ENCODE data around the gene ZFAND2A.

The ZFAND2A gene

DNA sequence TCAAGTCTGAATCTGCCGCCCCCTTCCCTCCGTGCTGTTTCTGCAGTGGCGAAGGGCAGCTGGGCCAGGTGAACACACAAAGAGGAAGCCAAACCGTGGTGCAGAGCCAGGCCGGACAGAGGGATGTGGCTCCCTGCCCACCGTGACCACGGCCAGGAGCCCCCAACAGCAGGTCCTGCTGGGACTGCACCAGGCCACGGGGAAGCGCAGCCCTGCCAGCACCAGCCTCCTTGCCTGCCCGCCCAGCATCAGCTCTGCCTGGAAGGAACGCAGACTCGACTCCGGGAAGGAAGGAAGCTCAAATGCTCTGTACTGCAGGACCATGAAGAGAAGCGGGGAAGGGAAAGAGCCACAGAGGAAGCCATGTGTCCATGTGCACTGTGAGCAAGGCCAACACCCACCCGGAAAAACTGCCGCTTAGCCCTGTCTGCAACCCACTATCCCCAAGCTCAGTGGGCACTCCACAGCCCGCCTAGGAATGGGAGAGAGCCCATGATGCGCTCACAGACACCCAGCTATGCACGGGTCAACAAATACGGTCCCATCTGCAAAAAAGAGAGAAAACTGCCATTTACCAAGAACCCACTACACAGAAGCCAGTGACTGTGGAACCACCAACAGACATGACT lies 53.1 kb downstream of the ZFAND2A start:
- TF ChIP-seq ZNF169 (tag by site-specific recombination; IDR thresholded peaks at IDR 0.05) (no peak), ZNF112 (tag by site-specific recombination; IDR thresholded peaks at IDR 0.05) (no peak), ZNF184 (tag by site-specific recombination; IDR thresholded peaks at IDR 0.05) (no peak), YY1 (tag by site-specific recombination; IDR thresholded peaks at IDR 0.05) (no peak), ZNF266 (tag by site-specific recombination; IDR thresholded peaks at IDR 0.05; ENCODE audit: low read depth) (no peak)
- POLR2A ChIA-PET, result no interaction called here
- H3K4me3 ChIP-seq (ENCODE audit: low read depth, low read length), result no peak overlapping the region
- no peaks in the 10 kb centered on the region for H3K4me1 ChIP-seq (ENCODE audit: control insufficient read depth, insufficient read depth, low read length)
- no peaks in the 10 kb centered on the region for H3K9me3 ChIP-seq (ENCODE audit: control insufficient read depth, insufficient read depth, low read depth, low read length)
- CTCF ChIA-PET, result interaction anchor here (0.6 kb wide), 1 partner anchor 86 kb away, joined by 3 read pairs; no protein-coding TSS in a partner anchor
- no peaks in the 10 kb centered on the region for H3K36me3 ChIP-seq (ENCODE audit: control insufficient read depth in 2 of 2, insufficient read depth in 1 of 2, low read length in 2 of 2)
- H3K27ac ChIP-seq (ENCODE audit: extremely low read depth, low read depth, low read length), result no peak overlapping the region

- CTCF ChIA-PET, result interaction anchor here (1.0 kb wide), 1 partner anchor 113 kb away, joined by 3 read pairs; no protein-coding TSS in a partner anchor
- Histone ChIP-seq H3K4me1 (ENCODE audit: control insufficient read depth, insufficient read depth, low read length) (no peaks in the 10 kb centered on the region), H3K36me3 (ENCODE audit: control insufficient read depth in 2 of 2, insufficient read depth in 1 of 2, low read length in 2 of 2) (no peaks in the 10 kb centered on the region), H3K4me3 (ENCODE audit: low read depth, low read length) (no peak overlapping the region), H3K9me3 (ENCODE audit: control insufficient read depth, insufficient read depth, low read depth, low read length) (no peaks in the 10 kb centered on the region), H3K27ac (ENCODE audit: extremely low read depth, low read depth, low read length) (no peak overlapping the region)
- no peak for TF ChIP-seq SETDB1 (IDR thresholded peaks at IDR 0.05; ENCODE audit: insufficient read length, low read length)
- TF ChIP-seq ZNF571 (tag by site-specific recombination; IDR thresholded peaks at IDR 0.05), result no peak
- TF ChIP-seq ZNF311 (tag by site-specific recombination; IDR thresholded peaks at IDR 0.05; ENCODE audit: borderline replicate concordance), result no peak
- TF ChIP-seq ZFP41 (tag by site-specific recombination; IDR thresholded peaks at IDR 0.05; ENCODE audit: borderline replicate concordance), result no peak
- TF ChIP-seq ZNF10 (tag by site-specific recombination; IDR thresholded peaks at IDR 0.05), result no peak
- TF ChIP-seq, protein P1, sequence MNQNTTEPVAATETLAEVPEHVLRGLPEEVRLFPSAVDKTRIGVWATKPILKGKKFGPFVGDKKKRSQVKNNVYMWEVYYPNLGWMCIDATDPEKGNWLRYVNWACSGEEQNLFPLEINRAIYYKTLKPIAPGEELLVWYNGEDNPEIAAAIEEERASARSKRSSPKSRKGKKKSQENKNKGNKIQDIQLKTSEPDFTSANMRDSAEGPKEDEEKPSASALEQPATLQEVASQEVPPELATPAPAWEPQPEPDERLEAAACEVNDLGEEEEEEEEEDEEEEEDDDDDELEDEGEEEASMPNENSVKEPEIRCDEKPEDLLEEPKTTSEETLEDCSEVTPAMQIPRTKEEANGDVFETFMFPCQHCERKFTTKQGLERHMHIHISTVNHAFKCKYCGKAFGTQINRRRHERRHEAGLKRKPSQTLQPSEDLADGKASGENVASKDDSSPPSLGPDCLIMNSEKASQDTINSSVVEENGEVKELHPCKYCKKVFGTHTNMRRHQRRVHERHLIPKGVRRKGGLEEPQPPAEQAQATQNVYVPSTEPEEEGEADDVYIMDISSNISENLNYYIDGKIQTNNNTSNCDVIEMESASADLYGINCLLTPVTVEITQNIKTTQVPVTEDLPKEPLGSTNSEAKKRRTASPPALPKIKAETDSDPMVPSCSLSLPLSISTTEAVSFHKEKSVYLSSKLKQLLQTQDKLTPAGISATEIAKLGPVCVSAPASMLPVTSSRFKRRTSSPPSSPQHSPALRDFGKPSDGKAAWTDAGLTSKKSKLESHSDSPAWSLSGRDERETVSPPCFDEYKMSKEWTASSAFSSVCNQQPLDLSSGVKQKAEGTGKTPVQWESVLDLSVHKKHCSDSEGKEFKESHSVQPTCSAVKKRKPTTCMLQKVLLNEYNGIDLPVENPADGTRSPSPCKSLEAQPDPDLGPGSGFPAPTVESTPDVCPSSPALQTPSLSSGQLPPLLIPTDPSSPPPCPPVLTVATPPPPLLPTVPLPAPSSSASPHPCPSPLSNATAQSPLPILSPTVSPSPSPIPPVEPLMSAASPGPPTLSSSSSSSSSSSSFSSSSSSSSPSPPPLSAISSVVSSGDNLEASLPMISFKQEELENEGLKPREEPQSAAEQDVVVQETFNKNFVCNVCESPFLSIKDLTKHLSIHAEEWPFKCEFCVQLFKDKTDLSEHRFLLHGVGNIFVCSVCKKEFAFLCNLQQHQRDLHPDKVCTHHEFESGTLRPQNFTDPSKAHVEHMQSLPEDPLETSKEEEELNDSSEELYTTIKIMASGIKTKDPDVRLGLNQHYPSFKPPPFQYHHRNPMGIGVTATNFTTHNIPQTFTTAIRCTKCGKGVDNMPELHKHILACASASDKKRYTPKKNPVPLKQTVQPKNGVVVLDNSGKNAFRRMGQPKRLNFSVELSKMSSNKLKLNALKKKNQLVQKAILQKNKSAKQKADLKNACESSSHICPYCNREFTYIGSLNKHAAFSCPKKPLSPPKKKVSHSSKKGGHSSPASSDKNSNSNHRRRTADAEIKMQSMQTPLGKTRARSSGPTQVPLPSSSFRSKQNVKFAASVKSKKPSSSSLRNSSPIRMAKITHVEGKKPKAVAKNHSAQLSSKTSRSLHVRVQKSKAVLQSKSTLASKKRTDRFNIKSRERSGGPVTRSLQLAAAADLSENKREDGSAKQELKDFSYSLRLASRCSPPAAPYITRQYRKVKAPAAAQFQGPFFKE (tag by site-specific recombination; IDR thresholded peaks at IDR 0.05; ENCODE audit: borderline replicate concordance), result no peak
- TF ChIP-seq, protein P2, sequence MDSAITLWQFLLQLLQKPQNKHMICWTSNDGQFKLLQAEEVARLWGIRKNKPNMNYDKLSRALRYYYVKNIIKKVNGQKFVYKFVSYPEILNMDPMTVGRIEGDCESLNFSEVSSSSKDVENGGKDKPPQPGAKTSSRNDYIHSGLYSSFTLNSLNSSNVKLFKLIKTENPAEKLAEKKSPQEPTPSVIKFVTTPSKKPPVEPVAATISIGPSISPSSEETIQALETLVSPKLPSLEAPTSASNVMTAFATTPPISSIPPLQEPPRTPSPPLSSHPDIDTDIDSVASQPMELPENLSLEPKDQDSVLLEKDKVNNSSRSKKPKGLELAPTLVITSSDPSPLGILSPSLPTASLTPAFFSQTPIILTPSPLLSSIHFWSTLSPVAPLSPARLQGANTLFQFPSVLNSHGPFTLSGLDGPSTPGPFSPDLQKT (IDR thresholded peaks at IDR 0.05; ENCODE audit: borderline replicate concordance, low read depth, low read length), result no peak
- no peak for TF ChIP-seq KLF7 (tag by site-specific recombination; IDR thresholded peaks at IDR 0.05; ENCODE audit: borderline replicate concordance)
- no peak for TF ChIP-seq ZFP37 (tag by site-specific recombination; IDR thresholded peaks at IDR 0.05)
- TF ChIP-seq ZNF16 (tag by site-specific recombination; IDR thresholded peaks at IDR 0.05; ENCODE audit: low read depth), result no peak
- no peak for TF ChIP-seq ZNF791 (tag by site-specific recombination; IDR thresholded peaks at IDR 0.05)
- POLR2A ChIA-PET, result no interaction called here
Measured at GRCh38 chr7:1106063-1106792, 53.8 kb downstream of the ZFAND2A start.
